Ishikawa (cell line): ENCODE results near the gene CLSTN2.

Experiments
- EP300 ChIP-seq: IDR thresholded peaks from 2 replicates; pipeline ENCODE4 v1.6.1; 2012; ENCODE audit warnings: borderline replicate concordance
- FOXM1 ChIP-seq: IDR thresholded peaks from 2 replicates; pipeline ENCODE4 v1.6.1; 2012; ENCODE audit warnings: low read depth, borderline replicate concordance
- NFIC ChIP-seq: IDR thresholded peaks from 2 replicates; pipeline ENCODE4 v1.6.1; 2012
- TAF1 ChIP-seq: IDR thresholded peaks from 2 replicates; pipeline ENCODE4 v1.6.1; 2012; ENCODE audit warnings: low read depth, mild to moderate bottlenecking
- YY1 ChIP-seq: IDR thresholded peaks from 2 replicates; pipeline ENCODE4 v1.6.1; 2012; ENCODE audit warnings: low read depth
- ZBTB7A ChIP-seq: IDR thresholded peaks from 2 replicates; pipeline ENCODE4 v1.6.1; 2012; ENCODE audit warnings: low read depth
- TF ChIP-seq, protein P1 (sequence below): IDR thresholded peaks from 2 replicates; pipeline ENCODE4 v1.6.1; 2012
- TF ChIP-seq, protein P2 (sequence below): IDR thresholded peaks from 2 replicates; pipeline ENCODE4 v1.6.1; 2012; ENCODE audit warnings: low read depth, mild to moderate bottlenecking

DNA sequence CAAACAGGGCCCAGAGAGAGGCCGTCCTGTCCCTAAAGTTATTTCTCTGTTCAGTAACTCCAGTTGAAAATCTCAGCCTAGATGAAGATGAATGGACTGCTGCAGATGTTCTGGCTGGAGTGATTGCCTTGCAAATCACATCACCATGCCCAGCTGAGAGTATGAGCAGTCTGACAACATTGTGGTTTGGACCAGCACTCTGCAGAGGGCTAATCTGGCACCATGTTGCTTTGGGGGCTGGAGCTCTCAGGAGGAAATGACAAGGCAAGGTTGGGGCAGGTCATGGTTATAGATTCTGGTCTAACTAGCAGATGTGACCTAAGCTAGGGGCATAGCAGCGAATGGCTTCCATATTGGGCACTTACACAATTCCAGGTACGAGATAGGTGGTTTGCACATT lies 314.2 kb downstream of the CLSTN2 start:
- TF ChIP-seq EP300 (no peak), NFIC (no peak), ZBTB7A (no peak), YY1 (no peak), TAF1 (no peak), FOXM1 (no peak)
- TF ChIP-seq, protein P1, sequence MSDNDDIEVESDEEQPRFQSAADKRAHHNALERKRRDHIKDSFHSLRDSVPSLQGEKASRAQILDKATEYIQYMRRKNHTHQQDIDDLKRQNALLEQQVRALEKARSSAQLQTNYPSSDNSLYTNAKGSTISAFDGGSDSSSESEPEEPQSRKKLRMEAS: no peak
- TF ChIP-seq, protein P2, sequence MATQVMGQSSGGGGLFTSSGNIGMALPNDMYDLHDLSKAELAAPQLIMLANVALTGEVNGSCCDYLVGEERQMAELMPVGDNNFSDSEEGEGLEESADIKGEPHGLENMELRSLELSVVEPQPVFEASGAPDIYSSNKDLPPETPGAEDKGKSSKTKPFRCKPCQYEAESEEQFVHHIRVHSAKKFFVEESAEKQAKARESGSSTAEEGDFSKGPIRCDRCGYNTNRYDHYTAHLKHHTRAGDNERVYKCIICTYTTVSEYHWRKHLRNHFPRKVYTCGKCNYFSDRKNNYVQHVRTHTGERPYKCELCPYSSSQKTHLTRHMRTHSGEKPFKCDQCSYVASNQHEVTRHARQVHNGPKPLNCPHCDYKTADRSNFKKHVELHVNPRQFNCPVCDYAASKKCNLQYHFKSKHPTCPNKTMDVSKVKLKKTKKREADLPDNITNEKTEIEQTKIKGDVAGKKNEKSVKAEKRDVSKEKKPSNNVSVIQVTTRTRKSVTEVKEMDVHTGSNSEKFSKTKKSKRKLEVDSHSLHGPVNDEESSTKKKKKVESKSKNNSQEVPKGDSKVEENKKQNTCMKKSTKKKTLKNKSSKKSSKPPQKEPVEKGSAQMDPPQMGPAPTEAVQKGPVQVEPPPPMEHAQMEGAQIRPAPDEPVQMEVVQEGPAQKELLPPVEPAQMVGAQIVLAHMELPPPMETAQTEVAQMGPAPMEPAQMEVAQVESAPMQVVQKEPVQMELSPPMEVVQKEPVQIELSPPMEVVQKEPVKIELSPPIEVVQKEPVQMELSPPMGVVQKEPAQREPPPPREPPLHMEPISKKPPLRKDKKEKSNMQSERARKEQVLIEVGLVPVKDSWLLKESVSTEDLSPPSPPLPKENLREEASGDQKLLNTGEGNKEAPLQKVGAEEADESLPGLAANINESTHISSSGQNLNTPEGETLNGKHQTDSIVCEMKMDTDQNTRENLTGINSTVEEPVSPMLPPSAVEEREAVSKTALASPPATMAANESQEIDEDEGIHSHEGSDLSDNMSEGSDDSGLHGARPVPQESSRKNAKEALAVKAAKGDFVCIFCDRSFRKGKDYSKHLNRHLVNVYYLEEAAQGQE: no peak
